Type B pancreatic cell (in vitro differentiated cells): ENCODE data around the gene ESX1. TPM values are rescaled to one million over a fixed set of nuclear protein-coding genes. Genes with fewer than 3 reads are reported as not detected.

ENCODE experiments used
- DNase-seq: peaks from one replicate; pipeline ENCODE4 v3.0.0; 2021; ENCODE audit warnings: mixed read lengths; ENCODE audit not compliant: unreplicated experiment; ENCODE audit errors: extremely low spot score
- H3K27ac Mint-ChIP-seq: 2 replicates; pipeline ENCODE4 v1.8.0; 2021; ENCODE audit warnings: mild to moderate bottlenecking, mixed read lengths
- H3K27me3 Mint-ChIP-seq: 2 replicates; pipeline ENCODE4 v1.8.0; 2021; ENCODE audit warnings: mixed read lengths
- H3K36me3 Mint-ChIP-seq: 2 replicates; pipeline ENCODE4 v1.8.0; 2021; ENCODE audit warnings: mixed read lengths
- H3K4me1 Mint-ChIP-seq: one replicate; pipeline ENCODE4 v1.8.0; 2021; ENCODE audit warnings: mixed read lengths; ENCODE audit not compliant: unreplicated experiment
- H3K4me3 Mint-ChIP-seq: 2 replicates; pipeline ENCODE4 v1.8.0; 2021; ENCODE audit warnings: mild to moderate bottlenecking, mixed read lengths
- H3K9me3 Mint-ChIP-seq: 2 replicates; pipeline ENCODE4 v1.8.0; 2021; ENCODE audit warnings: mixed read lengths
- long read RNA-seq: library from polyadenylated mRNA; unstranded; transcript quantifications from one replicate; pipeline ENCODE4 v2.0.0, GENCODE V29; 2020
- total RNA-seq: library from RNA; stranded (reverse); gene quantifications from 2 replicates; pipeline ENCODE4 v1.2.1, GENCODE V29; 2021; ENCODE audit warnings: low replicate concordance
- TF ChIP-seq, protein P1 (sequence below): fragments of 200-600 bp; sonication (generic); conservative IDR thresholded peaks from 2 replicates; pipeline ENCODE4 v1.5.0; 2021; ENCODE audit warnings: antibody characterized with exemption, mild to moderate bottlenecking

Gene ESX1
- total RNA-seq, result 0.19 TPM in 1 of 2 replicates, not detected in the other
- long read RNA-seq, result 0 reads

DNA sequence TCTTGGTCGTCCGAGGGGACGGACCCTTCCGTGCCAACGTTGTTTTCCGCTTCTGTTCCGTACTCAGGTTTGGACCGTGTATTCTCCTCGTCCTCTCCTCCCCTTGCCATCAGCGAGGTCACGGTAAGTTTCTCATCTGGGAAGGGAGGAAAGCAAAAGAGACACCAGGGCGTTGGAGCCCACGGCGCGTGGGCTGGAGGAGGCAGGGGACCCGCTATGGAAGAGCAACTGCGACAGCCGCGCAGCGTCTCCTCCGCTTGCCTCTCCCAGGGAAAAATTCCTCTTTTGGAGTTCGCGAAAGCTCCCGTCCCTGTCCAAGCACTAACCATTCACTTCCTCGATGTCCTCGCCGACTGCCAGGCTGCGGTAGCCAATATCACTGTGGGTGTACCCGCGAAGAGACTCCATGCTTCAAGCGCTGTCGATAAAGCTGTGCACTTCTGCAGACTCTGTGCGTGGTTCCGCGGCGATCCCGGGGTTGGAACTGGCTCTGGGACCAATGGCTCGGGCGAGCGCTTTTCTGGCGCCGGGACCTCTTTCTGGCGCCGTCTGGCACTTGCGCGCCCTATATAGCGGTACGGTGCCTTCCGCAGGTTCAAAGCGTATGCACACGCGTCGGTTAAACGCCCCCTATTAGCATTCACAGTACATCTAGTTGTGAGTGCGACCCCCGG, at the start of gene ESX1:
Gene ESX1, minus strand, starts transcription at position 492 of the 674 bp plus-strand sequence. Its CDS starts 84 bp downstream, at position 408.
- Mint-ChIP-seq H3K36me3 (no peaks in the 10 kb centered on the region), H3K4me1 (peaks cover 6% of the 10 kb centered on the region), H3K27me3 (peaks cover 82% of the 10 kb centered on the region), H3K4me3 (peak within 1 kb of the TSS; percentile 80), H3K9me3 (no peaks in the 10 kb centered on the region), H3K27ac (no peak within 1 kb of the TSS)
- DNase-seq, result no peak
- TF ChIP-seq, protein P1, sequence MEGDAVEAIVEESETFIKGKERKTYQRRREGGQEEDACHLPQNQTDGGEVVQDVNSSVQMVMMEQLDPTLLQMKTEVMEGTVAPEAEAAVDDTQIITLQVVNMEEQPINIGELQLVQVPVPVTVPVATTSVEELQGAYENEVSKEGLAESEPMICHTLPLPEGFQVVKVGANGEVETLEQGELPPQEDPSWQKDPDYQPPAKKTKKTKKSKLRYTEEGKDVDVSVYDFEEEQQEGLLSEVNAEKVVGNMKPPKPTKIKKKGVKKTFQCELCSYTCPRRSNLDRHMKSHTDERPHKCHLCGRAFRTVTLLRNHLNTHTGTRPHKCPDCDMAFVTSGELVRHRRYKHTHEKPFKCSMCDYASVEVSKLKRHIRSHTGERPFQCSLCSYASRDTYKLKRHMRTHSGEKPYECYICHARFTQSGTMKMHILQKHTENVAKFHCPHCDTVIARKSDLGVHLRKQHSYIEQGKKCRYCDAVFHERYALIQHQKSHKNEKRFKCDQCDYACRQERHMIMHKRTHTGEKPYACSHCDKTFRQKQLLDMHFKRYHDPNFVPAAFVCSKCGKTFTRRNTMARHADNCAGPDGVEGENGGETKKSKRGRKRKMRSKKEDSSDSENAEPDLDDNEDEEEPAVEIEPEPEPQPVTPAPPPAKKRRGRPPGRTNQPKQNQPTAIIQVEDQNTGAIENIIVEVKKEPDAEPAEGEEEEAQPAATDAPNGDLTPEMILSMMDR, result no peak

DNA sequence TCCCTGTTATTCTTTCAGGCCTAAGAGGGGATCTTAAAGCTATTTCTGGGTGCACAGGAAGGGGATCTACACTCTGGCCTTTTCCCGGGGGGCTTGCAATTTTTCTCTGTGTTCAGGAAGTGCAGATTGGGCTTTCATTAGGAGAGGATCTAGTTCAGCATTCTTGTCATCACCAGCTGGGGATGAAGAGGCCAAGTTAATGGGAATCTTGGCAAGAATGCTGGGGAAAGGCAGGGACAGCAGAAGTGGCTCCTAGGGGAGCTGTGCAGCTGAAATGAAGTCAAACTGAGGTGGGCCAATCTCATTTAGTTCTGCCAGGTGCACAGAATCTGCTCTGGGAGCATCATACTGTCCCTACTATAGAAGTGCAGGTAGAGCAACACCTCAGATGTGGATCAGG, 40.9 kb upstream of the ESX1 start:
- no peak for DNase-seq
- Mint-ChIP-seq H3K36me3 (no peaks in the 10 kb centered on the region), H3K27me3 (peaks cover 3% of the 10 kb centered on the region), H3K4me1 (no peaks in the 10 kb centered on the region), H3K9me3 (peaks cover 6% of the 10 kb centered on the region), H3K27ac (no peak overlapping the region), H3K4me3 (no peak overlapping the region)
- TF ChIP-seq, protein P1, result no peak

DNA sequence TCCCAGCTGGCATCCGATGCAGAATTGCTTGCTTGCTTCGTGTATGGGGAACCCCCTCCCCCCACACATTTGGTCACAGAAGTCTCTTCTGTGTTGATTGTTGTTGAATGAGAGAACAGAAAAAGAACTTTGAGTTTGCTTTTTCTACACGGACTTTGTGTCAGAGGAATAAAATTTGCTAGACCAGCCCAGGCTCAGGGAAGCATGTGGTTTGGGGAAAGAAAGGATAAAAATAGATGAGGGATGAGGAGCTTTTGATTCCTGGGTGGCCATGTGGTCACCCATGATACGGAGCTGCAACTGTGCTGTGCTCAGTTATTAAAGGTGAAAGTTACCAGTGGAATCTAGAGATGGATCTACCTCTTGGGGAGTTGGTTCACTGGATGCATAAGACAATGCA, 34.2 kb upstream of the ESX1 start:
- no peaks in the 10 kb centered on the region for H3K36me3 Mint-ChIP-seq
- H3K4me1 Mint-ChIP-seq, result no peaks in the 10 kb centered on the region
- TF ChIP-seq, protein P1, result no peak
- peaks cover 6% of the 10 kb centered on the region for H3K9me3 Mint-ChIP-seq
- DNase-seq, result no peak
- no peaks in the 10 kb centered on the region for H3K27me3 Mint-ChIP-seq
- no peak overlapping the region for H3K4me3 Mint-ChIP-seq
- H3K27ac Mint-ChIP-seq, result no peak overlapping the region

DNA sequence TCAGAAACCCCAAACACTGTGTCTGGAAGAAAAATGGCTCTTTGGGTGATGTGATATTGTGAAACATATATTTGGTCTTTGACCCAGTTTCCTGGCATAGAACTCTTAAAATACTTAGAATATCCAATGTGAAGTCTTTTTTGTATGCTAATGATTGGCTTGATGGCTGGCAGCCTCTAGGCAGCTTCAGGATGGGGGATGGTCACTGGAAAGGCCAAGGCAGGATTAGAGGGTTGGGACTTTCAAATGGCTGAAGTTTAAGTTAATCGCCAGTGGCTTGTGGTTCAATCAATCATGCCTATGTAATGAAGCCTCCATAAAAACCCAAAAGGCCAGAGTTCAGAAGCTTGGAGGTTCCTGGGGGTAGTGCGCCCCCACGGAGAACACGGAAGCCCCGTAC, 33.5 kb upstream of the ESX1 start:
- no peak for DNase-seq

DNA sequence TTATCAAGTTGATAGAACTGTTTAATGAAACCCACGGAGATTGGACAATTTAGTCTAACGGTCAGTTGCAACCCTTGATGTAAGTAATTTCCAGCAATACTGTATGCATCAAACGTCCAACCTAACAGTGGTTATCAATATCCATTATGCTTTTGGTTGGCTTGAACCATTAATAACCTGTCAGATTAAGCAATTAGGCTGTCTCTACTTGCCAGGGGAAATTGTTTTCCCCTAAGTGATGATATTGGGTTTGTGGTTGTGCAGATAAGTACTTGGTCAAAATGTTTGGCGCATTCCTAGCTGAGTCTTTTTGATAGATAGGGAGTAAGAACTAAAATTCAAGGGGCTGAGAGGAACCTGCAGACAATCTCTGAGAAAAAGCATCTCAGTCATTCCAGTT, 30.5 kb upstream of the ESX1 start:
- no peaks in the 10 kb centered on the region for H3K9me3 Mint-ChIP-seq
- no peak overlapping the region for H3K4me3 Mint-ChIP-seq
- DNase-seq, result no peak
- no peak overlapping the region for H3K27ac Mint-ChIP-seq
- H3K36me3 Mint-ChIP-seq, result no peaks in the 10 kb centered on the region
- TF ChIP-seq, protein P1, result no peak
- H3K4me1 Mint-ChIP-seq, result no peaks in the 10 kb centered on the region
- H3K27me3 Mint-ChIP-seq, result no peaks in the 10 kb centered on the region

More for the DNA sequence above, 33.5 kb upstream of the ESX1 start:
- H3K4me1 Mint-ChIP-seq, result no peaks in the 10 kb centered on the region
- no peak overlapping the region for H3K4me3 Mint-ChIP-seq
- H3K36me3 Mint-ChIP-seq, result no peaks in the 10 kb centered on the region
- no peaks in the 10 kb centered on the region for H3K27me3 Mint-ChIP-seq
- H3K9me3 Mint-ChIP-seq, result peaks cover 6% of the 10 kb centered on the region
- TF ChIP-seq, protein P1, result no peak
- no peak overlapping the region for H3K27ac Mint-ChIP-seq
